IPS DF 6.9 (cell line): ENCODE results near the gene NABP1.

ENCODE experiments used
- DNase-seq: peaks from one replicate; pipeline ENCODE4 v3.0.0-alpha.2; 2013; ENCODE audit warnings: low read depth, low spot score
- H3K27ac ChIP-seq: one replicate; pipeline ENCODE4 v1.5.1; 2013; ENCODE audit warnings: low read length, control low read depth
- H3K27me3 ChIP-seq: 2 replicates; pipeline ENCODE4 v1.6.1; 2013; ENCODE audit warnings: mild to moderate bottlenecking, low read length; ENCODE audit not compliant: control insufficient read depth, insufficient read depth
- H3K36me3 ChIP-seq: 2 replicates; pipeline ENCODE4 v1.6.1; 2013; ENCODE audit warnings: low read length; ENCODE audit not compliant: control insufficient read depth, insufficient read depth
- H3K4me1 ChIP-seq: 2 replicates; pipeline ENCODE4 v1.6.1; 2013; ENCODE audit warnings: low read length; ENCODE audit not compliant: control insufficient read depth, insufficient read depth
- H3K4me3 ChIP-seq: 2 replicates; pipeline ENCODE4 v1.5.1; 2013; ENCODE audit warnings: mild to moderate bottlenecking, low read length
- H3K9me3 ChIP-seq: 2 replicates; pipeline ENCODE4 v1.6.1; 2013; ENCODE audit warnings: low read length, inconsistent platforms; ENCODE audit not compliant: control insufficient read depth, insufficient read depth
- WGBS: extraction: QIAGEN DNeasy Blood & Tissue Kit; methylation state at CpG from one replicate; pipeline ENCODE4 v1.1.7; 2013; ENCODE audit warnings: mixed read lengths, missing lambda C conversion rate; ENCODE audit not compliant: insufficient read length, insufficient coverage; 5-methylcytosine and 5-hydroxymethylcytosine counted together

The NABP1 gene, protein sequence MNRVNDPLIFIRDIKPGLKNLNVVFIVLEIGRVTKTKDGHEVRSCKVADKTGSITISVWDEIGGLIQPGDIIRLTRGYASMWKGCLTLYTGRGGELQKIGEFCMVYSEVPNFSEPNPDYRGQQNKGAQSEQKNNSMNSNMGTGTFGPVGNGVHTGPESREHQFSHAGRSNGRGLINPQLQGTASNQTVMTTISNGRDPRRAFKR

DNA sequence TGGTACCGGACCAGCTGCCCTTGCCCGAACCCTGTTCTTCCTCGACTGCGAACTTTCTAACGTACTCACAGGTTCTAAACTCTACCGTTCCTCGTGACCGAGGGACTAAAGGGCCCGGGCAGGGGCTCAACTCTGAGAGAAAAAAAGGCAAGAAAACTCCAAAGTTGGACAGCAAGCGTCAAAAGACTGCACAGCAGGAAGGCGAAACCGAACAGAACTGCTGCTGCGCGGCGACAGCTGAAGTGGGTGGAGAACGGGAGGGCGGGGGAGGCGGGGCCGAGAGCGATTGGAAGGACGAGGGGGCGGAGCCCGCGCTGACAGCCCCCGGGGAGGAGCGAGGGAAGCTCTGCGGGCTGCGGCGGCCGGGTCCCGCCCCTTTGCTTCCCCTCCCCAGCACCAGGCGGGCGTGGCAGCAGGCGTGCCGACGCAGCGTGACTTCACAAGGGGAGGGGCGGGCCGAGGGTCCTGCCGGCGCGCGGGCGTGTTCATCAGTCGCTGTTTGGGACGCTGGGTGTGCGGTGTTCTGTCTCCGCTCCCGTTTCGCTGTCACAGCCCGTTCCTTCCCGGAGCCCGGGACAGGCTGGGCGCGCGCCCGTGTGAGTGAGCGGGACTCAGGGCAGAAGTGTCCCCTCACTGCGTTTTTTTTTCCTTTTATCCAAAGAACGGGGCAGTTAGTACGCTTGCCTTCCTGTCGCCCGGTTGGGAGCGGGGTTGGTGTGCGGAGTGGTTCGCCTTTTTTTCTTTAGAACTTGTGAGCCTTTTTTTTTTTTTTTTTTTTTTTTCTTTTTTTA, at the start of gene NABP1:
Gene NABP1, plus strand, starts transcription at position 491 of the 791 bp plus-strand sequence. CDS start 479 bp downstream, outside the sequence.
- no peaks in the 10 kb centered on the region for H3K4me1 ChIP-seq
- DNase-seq = peak; percentile 75
- no peaks in the 10 kb centered on the region for H3K36me3 ChIP-seq
- H3K27me3 ChIP-seq = no peaks in the 10 kb centered on the region
- no CpG with 5 or more reads among the region's 66 CpGs for WGBS
- no peaks in the 10 kb centered on the region for H3K9me3 ChIP-seq
- no peak within 1 kb of the TSS for H3K27ac ChIP-seq
- H3K4me3 ChIP-seq = peak within 1 kb of the TSS; percentile 78; the same call in 1 of the 2 replicates

DNA sequence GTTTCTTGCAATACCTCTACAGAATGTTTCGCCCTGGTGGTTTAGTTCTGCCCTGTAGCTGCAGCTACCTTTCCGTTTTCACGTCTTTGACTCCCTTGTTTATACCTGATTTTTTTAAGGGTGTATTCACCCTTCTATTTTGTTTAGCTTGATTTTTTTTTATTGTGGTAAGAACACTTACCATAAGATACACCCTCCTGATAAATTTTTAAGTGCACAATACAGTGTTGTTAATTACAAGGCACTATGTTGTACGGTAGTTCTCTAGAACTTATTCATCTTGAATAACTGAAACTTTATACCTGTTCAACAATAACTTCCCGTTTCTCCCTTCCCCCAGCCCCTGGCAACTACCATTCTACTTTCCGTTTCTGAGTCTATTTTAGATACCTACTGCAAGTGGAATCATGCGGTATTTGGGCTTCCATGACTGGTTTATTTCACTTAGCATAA, 48.9 kb upstream of the NABP1 start:
- no peaks in the 10 kb centered on the region for H3K36me3 ChIP-seq
- H3K4me1 ChIP-seq = no peaks in the 10 kb centered on the region
- H3K27ac ChIP-seq = no peak overlapping the region
- H3K4me3 ChIP-seq = no peak overlapping the region
- no CpG with 5 or more reads among the region's 7 CpGs for WGBS
- H3K9me3 ChIP-seq = no peaks in the 10 kb centered on the region
- DNase-seq = no peak
- H3K27me3 ChIP-seq = no peaks in the 10 kb centered on the region

DNA sequence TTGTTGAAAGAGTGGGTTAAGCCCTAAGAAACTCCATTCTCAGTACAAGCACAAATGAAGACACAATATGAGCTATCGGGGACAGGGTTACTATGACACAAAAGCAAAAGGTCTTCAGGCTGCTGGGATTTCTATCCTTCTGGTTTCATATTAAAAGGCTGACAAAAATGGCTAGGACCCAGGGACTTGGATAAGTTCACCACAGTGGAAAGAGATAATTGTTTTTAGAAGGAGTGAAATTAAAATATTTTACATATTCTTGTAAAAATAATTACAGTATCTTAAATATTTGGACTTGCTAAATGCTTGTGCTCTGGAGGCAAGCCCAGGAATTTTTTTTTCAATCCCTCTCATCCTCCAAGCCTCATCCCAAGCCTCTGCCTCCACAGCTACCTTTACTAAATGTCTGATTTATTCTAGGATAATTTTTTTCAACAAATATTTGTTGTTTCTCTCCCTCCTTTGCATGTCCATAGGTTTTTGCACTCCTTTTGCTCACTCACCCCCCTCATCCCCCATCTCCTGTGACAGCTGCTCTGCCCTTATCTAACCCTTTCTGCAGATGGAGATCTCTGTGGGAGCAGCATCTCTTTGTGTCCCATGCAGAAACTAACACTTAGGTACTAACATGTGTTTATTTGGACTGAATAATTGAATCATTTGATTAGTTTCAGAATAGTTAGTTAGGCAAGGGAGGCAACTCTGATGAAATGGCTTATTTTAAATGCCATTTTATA, 47.8 kb upstream of the NABP1 start:
- H3K4me3 ChIP-seq = no peak overlapping the region
- H3K9me3 ChIP-seq = no peaks in the 10 kb centered on the region
- WGBS = no CpG with 5 or more reads among the region's 1 CpG
- H3K27me3 ChIP-seq = no peaks in the 10 kb centered on the region
- no peaks in the 10 kb centered on the region for H3K36me3 ChIP-seq
- H3K27ac ChIP-seq = no peak overlapping the region
- no peak for DNase-seq
- H3K4me1 ChIP-seq = no peaks in the 10 kb centered on the region

DNA sequence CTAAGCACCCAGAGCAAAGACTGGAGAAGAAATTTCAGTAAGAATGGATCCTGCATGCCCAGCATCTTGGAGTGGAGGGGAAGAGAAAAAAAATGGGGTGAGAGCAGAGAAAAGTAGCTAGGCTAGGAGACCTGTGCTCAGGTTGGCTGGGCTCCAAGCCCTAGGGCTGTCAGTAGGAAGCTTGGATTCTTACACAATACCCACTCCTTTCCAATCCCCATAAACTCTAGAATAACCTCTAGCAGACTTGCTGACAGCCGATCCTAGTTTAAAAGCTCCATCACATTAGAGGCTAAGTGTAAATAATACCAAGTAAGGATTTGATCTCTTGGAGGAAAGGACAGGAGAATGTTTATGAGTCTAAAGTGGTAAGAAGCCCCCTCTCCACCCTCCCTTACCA, 46.2 kb upstream of the NABP1 start:
- Histone ChIP-seq H3K27ac (no peak overlapping the region), H3K9me3 (no peaks in the 10 kb centered on the region), H3K4me3 (no peak overlapping the region), H3K4me1 (no peaks in the 10 kb centered on the region), H3K27me3 (no peaks in the 10 kb centered on the region), H3K36me3 (no peaks in the 10 kb centered on the region)
- no CpG with 5 or more reads among the region's 1 CpG for WGBS
- no peak for DNase-seq

DNA sequence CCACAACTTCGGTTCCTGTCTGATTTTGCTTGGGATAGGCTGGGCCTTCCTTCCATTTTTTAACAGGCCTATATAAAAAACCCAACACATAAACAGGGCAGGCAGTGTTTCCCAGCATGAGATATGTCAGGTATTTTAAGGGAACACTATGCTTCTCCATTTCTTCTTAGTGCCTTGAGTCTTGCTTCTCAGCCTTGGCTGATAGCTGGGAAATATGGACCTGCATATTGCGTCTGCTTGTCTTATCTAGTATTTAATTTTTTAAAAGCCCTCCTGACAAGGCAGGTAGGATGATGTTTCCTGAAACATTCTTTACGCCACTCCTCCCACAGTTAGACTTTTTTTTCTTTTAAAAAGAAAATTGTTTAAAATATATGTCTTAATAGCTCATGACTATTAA, 45.5 kb upstream of the NABP1 start:
- Histone ChIP-seq H3K9me3 (no peaks in the 10 kb centered on the region), H3K4me1 (no peaks in the 10 kb centered on the region), H3K4me3 (no peak overlapping the region), H3K27me3 (no peaks in the 10 kb centered on the region), H3K36me3 (no peaks in the 10 kb centered on the region), H3K27ac (no peak overlapping the region)
- no peak for DNase-seq
- no CpG with 5 or more reads among the region's 3 CpGs for WGBS

DNA sequence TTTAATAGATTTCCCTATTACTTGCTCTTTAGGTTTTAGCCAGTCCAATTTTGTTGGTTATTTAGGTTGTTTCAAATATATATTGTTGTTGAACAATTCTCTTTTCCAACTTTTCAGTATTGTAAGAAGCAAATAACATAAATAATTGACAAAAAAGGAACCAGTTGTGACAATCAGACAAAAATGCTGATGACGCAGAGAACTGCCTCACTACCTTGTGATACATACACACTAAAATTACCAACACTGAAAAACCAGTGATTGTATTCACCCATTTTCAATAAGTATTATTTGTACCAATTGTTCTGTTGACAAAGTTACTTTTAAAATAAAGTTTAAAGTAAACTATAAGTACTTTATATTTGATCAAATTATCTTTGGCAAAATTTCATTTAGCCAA, 43.1 kb upstream of the NABP1 start:
- no peaks in the 10 kb centered on the region for H3K36me3 ChIP-seq
- H3K4me3 ChIP-seq = no peak overlapping the region
- no peak for DNase-seq
- WGBS = no CpG with 5 or more reads among the region's 1 CpG
- H3K4me1 ChIP-seq = peaks cover 2% of the 10 kb centered on the region; the same call in 1 of the 2 replicates
- H3K27ac ChIP-seq = no peak overlapping the region
- H3K9me3 ChIP-seq = no peaks in the 10 kb centered on the region
- H3K27me3 ChIP-seq = no peaks in the 10 kb centered on the region

DNA sequence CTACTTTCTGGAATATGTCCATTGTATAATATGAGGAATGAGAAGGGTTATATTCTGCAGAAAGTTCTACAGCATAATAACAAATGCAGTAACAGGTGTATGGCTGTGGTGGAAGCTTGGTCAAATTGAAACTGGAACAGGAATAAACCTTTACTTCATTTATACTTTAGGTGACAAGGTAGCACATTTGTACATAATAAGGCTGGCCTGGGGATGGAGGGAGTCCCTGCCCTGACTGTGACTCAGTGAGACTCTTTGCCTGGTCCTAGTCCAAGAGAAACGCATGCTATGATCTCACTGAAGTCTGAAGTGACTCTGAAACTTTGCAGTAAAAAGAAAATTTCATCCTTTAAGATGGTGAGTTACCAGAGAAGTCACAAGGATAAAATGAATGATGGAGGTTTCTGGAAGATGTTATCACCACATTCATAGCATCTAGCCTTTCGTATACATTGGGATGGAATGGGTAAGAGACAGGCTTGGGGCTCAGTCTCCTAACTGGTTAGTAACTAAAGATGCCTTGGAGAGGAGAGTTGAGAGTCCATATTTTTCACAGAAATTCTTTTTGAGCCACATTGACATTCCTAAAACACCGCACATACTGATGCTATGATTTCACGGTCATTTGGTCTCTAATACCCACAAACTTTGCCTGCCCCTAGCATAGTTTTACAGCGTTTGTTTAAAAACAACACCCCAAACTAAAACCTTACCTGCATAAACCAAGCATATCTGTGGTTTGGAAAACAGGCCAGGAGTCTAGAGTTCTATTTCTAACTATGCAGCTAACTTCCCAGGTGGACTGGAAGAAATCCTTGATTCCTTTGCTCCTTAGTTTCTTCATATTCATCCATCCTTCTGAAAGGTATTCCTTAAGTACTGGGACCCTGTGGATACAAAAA, 42.4 kb upstream of the NABP1 start:
- no peaks in the 10 kb centered on the region for H3K9me3 ChIP-seq
- no peaks in the 10 kb centered on the region for H3K27me3 ChIP-seq
- no CpG with 5 or more reads among the region's 5 CpGs for WGBS
- H3K4me1 ChIP-seq = peaks cover 2% of the 10 kb centered on the region; the same call in 1 of the 2 replicates
- no peak overlapping the region for H3K27ac ChIP-seq
- no peak for DNase-seq
- H3K4me3 ChIP-seq = no peak overlapping the region
- H3K36me3 ChIP-seq = no peaks in the 10 kb centered on the region

DNA sequence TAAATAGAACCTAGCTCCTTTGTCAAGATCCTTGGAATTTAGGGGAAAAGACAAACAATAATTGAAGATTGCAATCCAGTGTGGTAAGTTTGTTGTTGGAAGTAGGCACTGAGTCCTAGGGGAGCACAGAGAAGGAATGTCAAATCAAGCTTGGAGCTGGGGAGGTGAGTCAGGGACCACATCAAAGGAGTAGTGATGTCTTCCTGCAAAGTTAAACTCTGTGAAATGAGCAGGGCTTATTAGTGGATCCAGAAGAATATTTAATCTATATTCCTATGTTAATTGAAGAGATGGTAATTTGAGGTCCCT, 41.7 kb upstream of the NABP1 start:
- DNase-seq = no peak
- H3K27ac ChIP-seq = no peak overlapping the region

DNA sequence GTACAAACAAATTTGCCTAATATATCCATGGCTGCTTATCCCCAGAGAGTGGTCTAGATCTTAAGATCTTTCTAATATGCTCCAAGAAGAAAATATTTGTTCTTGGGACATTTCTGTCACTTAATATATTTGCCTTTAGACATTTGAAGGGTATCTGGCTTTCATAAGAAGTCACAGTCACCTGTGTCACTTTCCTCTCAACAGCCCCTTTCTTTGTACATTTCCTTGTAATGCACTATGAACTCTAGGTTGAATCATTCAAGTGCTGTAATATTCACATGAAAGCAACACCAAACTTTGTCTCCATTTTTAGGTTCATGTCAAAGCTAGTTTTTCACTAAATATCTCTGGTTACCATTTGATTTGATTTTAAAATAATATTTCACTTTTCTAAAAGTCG, 41.4 kb upstream of the NABP1 start:
- Histone ChIP-seq H3K4me1 (peaks cover 2% of the 10 kb centered on the region; the same call in 1 of the 2 replicates), H3K9me3 (no peaks in the 10 kb centered on the region), H3K27ac (no peak overlapping the region), H3K36me3 (no peaks in the 10 kb centered on the region), H3K4me3 (no peak overlapping the region), H3K27me3 (no peaks in the 10 kb centered on the region)
- DNase-seq = no peak
- WGBS = no CpG with 5 or more reads among the region's 1 CpG

More for the DNA sequence above, 41.7 kb upstream of the NABP1 start:
- Histone ChIP-seq H3K9me3 (no peaks in the 10 kb centered on the region), H3K4me1 (peaks cover 2% of the 10 kb centered on the region; the same call in 1 of the 2 replicates), H3K4me3 (no peak overlapping the region), H3K36me3 (no peaks in the 10 kb centered on the region), H3K27me3 (no peaks in the 10 kb centered on the region)
